Motor neuron (in vitro differentiated cells): ENCODE results near the gene TRAPPC2L. TPM values are rescaled to one million over a fixed set of nuclear protein-coding genes. Genes with fewer than 3 reads are reported as not detected.

ENCODE experiments used
- ATAC-seq, 8 experiments: fragments of 200-7000 bp; cut with Tn5 transposase; replicated peaks in 6 of 8; 2 replicates each; pipeline ENCODE4 v1.8.0; 2021; ENCODE audit warnings: mild to moderate bottlenecking in 8 of 8, moderate library complexity in 8 of 8
- H3K27ac ChIP-seq, 2 donors: fragments of 250-450 bp; sonication (Bioruptor Pico); 2 replicates each; pipeline ENCODE4 v1.9.0; 2021; ENCODE audit warnings: antibody characterized with exemption in 2 of 2, mild to moderate bottlenecking in 2 of 2, moderate library complexity in 1 of 2
- H3K4me1 ChIP-seq, 2 donors: fragments of 250-450 bp; sonication (Bioruptor Pico); replicated peaks in 1 of 2; 2 replicates each; pipeline ENCODE4 v1.6.1; 2021; ENCODE audit warnings: antibody characterized with exemption in 2 of 2, mild to moderate bottlenecking in 2 of 2, moderate library complexity in 1 of 2
- H3K4me3 ChIP-seq, 5 donors: fragments of 250-450 bp; sonication (Bioruptor Pico); 2 replicates each; pipeline ENCODE4 v1.9.0; 2021; ENCODE audit warnings: antibody characterized with exemption in 5 of 5, mild to moderate bottlenecking in 5 of 5, moderate library complexity in 4 of 5
- WGBS, 10 experiments: fragments of 450-650 bp; shearing (Covaris generic); methylation state at CpG; one replicate each; pipeline ENCODE4 v1.0.0; 2022; 5-methylcytosine and 5-hydroxymethylcytosine counted together
- in situ Hi-C, 9 experiments: fragments of 400-800 bp; cut with MboI; loops; one replicate each; pipeline ENCODE4 v1.15.0; 2021; ENCODE audit warnings: low sequenced_read_pairs in 9 of 9, low pct_unique_long_range_greater_than_20kb in 2 of 9; ENCODE audit not compliant: unreplicated experiment in 9 of 9
- total RNA-seq, 8 experiments: library from RNA; unstranded; fragments of 300-600 nt; gene quantifications; 2 replicates each; pipeline versions ENCODE4 v1.2.3 to v1.2.4, GENCODE V29; 2022

TRAPPC2L gene
- total RNA-seq, 8 experiments from 2014 or later: 31.5 to 93.6 (median 52.3) TPM

DNA sequence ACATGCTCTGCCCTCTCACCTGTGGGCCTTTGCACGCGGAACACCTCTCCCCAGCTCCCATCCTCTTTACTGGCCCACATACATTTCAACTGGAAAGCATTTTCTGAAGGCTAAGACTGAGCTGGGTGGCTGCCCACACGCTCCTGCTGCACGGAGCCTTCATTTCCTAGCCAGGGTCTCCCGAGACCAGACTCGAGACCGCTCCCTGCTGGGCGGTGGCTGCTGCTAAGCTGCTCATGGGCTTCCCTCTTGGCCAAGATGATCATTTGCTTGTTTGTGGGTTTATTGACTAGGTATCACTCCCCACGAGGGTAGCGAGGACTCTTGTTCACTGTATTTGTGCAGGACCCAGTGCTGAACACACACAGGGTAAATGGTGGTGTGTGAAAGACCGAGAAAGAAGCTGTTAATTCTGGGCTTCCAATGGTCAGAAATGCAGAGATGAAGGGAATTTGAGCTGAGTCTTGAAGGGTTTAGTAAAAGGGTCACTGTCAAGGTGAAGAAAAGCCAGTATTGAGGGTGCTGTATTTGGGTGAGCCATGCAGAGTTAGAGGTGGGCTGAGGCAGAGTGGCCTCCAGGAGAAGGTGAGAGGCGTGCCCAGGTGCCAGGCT, 907 bp downstream of the TRAPPC2L start:
- ATAC-seq: peak; percentile 13 to 75 (median 35)
- Histone ChIP-seq H3K27ac (no peak overlapping the region), H3K4me1 (peaks cover 11 to 26% of the 10 kb centered on the region in 2 donors), H3K4me3 (peak overlapping the region; percentile 61 to 79 (median 74))
- in situ Hi-C loops: loop anchor here in 1 of 9 experiments (10.0 kb wide), 1 partner anchor 57 kb away; no protein-coding TSS in a partner anchor
- 0 to 100% (median 8%) methylated on average over 1 to 9 of the region's 12 CpGs; no CpG with 5 or more reads in 2 of the 10 experiments for WGBS, 10 experiments

DNA sequence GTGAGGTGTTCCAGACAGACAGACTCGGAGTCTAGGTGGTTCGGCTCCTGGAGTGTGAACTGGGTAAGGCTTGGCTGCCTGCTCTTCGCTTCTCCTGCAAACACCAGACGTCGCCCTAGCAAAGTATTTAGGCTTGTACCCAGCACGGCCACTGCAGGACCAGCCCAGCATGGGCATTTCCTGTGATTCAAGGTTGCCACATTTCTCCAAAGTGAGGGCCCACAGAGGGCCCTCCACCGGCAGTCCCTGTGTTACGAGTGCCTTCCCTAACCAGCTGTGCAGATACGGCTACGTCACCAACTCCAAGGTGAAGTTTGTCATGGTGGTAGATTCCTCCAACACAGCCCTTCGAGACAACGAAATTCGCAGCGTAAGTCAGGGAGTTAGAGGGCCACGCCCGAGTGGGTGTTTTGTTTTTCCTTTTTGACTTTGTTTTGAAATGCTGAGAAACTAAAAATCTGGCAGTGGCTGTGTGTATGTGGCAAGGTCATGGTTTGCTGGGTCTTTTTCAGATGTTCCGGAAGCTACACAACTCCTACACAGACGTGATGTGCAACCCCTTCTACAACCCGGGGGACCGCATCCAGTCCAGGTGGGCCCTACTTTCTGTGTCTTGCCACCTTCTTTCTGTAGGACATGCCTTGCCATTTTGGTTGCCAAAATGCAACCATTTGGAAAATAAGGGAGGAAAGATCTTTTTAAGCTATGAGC, 2.6 kb downstream of the TRAPPC2L start:
- no peak overlapping the region for H3K4me3 ChIP-seq
- WGBS, 10 experiments: 78 to 97% (median 95%) methylated on average over 6 to 18 of the region's 20 CpGs; no CpG with 5 or more reads in 6 of the 10 experiments
- in situ Hi-C loops: loop anchor here in 1 of 9 experiments (10.0 kb wide), 1 partner anchor 55 kb away; no protein-coding TSS in a partner anchor
- peaks cover 11 to 17% of the 10 kb centered on the region in 2 donors for H3K4me1 ChIP-seq
- H3K27ac ChIP-seq: no peak overlapping the region
- no peak for ATAC-seq

DNA sequence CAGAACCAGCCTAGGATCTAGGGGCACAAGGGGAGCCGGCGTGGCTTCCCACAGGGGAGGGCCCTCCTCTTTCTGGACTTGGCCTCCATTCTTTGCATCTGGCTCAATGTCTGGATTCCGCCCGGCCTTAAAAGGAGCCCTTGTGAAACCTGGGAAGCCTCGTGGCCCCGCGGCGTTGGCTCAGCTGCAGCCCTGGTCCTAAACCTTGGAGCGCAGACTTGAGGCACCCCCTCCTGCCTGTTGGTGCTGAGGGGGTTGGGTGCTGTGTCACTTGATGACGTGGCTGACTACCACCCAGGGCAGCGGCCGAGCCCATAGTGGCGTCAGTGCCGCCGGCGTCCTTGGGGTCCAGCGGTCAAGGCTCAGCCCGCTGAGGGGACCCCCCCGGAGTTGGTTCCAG, 4.4 kb downstream of the TRAPPC2L start:
- Histone ChIP-seq H3K27ac (no peak overlapping the region), H3K4me3 (no peak overlapping the region), H3K4me1 (peaks cover 4 to 6% of the 10 kb centered on the region in 2 donors)
- no peak for ATAC-seq
- in situ Hi-C loops: no loop called here
- 93% methylated on average over 3 of the region's 19 CpGs; no CpG with 5 or more reads in 9 of the 10 experiments for WGBS, 10 experiments

DNA sequence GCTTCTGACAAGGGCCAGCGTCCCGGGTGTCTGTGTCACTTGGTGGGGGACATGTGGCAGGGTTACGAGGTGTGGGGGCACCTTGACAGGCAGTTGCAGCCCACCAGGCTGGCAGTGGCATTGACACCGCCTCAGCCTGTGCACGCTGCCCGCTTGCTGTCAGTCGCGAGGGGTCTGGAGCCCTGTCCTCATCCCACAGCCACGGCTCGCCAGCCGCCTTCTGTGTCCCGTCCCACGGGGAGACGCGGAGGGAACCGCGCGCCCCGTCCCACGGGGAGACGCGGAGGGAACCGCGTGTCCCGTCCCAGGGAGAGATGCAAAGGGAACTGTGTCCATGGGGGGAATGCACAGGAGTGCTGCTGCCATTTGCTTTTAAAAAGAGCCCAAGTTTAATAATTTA, 6.0 kb downstream of the TRAPPC2L start:
- in situ Hi-C loops: no loop called here
- Histone ChIP-seq H3K4me1 (peaks cover 3 to 4% of the 10 kb centered on the region in 2 donors), H3K4me3 (no peak overlapping the region), H3K27ac (no peak overlapping the region)
- 91 to 100% (median 96%) methylated on average over 2 to 10 of the region's 25 CpGs; no CpG with 5 or more reads in 7 of the 10 experiments for WGBS, 10 experiments
- no peak for ATAC-seq

DNA sequence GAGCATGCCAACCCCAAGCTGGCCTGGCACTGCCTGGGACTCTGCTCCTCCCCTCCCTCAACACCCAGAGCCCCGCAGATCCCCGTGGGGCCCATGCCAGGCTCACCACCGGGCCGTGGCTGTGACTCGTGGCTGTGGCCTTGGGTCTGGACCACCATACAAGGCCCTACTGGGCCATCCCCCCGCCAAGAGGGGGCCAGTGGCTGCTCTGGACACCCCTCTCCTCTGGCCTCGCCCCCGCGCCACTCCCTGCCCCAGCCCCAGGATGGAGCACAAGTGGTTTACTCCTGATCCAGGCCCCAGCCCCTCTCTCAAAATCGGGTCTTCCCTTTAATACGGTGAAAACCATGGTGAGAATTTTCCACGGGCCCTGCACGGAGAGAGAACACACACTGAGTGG, 6.5 kb downstream of the TRAPPC2L start:
- H3K27ac ChIP-seq: no peak overlapping the region
- no peak overlapping the region for H3K4me3 ChIP-seq
- no peak for ATAC-seq
- no CpG with 5 or more reads among the region's 13 CpGs for WGBS, 10 experiments
- peaks cover 0 to 4% of the 10 kb centered on the region in 2 donors for H3K4me1 ChIP-seq
- in situ Hi-C loops: no loop called here

DNA sequence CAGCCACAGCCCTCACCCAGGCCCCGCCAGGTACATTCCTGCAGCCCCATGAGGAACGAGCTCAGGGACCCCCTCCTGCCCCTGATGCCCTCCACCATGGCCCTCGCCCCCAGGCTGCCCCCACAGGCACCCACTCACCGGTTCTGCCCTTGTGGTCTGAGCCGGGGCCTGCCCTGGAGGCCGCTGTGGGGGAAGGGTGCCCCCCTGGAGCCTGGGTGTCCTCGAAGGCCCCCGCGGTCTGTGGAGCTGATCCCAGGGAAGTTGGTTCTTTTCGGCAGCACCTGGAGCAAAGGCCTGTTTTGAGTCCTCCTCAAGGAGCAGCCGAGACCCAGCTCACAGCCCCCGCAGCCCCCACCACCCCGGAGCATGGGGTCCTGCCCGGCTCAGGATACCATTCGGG, 7.2 kb downstream of the TRAPPC2L start:
- in situ Hi-C loops: no loop called here

DNA sequence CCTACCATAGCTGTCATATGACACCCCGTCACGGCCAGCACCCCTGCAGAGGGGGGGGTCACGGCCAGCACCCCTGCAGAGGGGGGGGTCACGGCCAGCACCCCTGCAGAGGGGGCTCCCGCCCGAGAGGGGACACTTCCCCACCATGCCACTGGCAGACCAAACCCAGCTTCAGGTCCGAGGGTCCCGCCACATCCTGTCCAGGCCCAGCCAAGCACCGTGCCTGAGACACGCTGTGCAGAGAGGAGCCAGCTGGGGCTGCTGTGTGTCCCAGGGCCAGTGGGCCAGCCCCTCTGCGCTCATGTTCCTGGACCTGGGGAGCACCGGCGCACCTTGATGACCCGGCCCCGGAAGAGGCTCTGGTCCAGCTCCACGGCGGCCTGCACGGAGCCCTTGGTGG, 7.6 kb downstream of the TRAPPC2L start:
- H3K4me3 ChIP-seq: no peak overlapping the region
- in situ Hi-C loops: no loop called here
- WGBS, 10 experiments: no CpG with 5 or more reads among the region's 18 CpGs
- no peak overlapping the region for H3K27ac ChIP-seq
- peak in 3 of 8 experiments; percentile 3 to 13 (median 7) for ATAC-seq
- H3K4me1 ChIP-seq: peaks cover 0 to 4% of the 10 kb centered on the region in 2 donors

More for the DNA sequence above, 7.2 kb downstream of the TRAPPC2L start:
- no CpG with 5 or more reads among the region's 15 CpGs for WGBS, 10 experiments
- peaks cover 0 to 4% of the 10 kb centered on the region in 2 donors for H3K4me1 ChIP-seq
- no peak overlapping the region for H3K4me3 ChIP-seq
- H3K27ac ChIP-seq: no peak overlapping the region
- peak in 3 of 8 experiments; percentile 3 to 12 (median 7) for ATAC-seq

DNA sequence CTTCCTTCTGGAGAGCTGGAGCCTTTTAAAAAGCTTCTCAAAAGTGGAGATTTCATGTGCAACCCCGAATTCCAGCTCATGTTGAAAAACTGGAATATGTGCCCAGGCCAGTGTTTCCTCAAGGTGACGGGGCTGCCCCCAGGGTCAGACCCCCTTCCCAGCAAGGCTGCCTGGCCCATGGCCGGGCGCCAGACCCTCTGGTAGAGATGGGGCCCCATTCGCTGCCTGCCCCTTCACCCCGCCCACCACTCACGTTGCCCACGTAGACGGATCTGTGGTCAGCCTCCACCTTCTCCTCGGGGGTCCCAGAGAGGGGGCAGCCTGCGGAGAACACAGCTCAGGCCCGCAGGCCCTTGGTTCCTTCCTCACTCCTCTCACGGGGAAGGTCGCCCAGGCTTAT, 8.4 kb downstream of the TRAPPC2L start:
- H3K27ac ChIP-seq: no peak overlapping the region
- H3K4me1 ChIP-seq: peaks cover 3 to 6% of the 10 kb centered on the region in 2 donors
- no peak overlapping the region for H3K4me3 ChIP-seq
- in situ Hi-C loops: no loop called here
- no peak for ATAC-seq
- 61 to 100% (median 91%) methylated on average over 1 to 6 of the region's 14 CpGs; no CpG with 5 or more reads in 7 of the 10 experiments for WGBS, 10 experiments

DNA sequence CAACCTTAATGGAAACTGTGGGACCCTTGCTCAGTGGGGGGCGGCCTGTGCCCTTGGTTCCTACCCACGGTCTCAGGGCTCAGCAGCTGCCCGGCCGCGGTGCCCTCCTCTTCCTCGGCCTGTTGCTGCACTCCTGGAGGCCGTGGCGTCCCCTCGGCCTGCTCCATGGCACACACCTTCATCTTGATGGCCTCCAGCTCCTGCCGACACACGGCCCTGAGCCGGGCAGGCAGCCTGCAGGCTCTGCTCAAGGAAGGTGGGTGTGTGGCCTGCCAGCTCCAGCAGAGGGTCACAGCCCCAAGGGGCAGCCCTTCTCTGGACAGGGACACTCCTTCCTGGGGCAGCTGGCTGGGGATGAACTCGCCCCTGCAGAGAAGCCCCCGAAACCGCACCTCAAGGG, 8.8 kb downstream of the TRAPPC2L start:
- peaks cover 8 to 9% of the 10 kb centered on the region in 2 donors for H3K4me1 ChIP-seq
- no peak for ATAC-seq
- no peak overlapping the region for H3K4me3 ChIP-seq
- H3K27ac ChIP-seq: no peak overlapping the region
- in situ Hi-C loops: no loop called here
- WGBS, 10 experiments: 62 to 93% (median 80%) methylated on average over 1 to 5 of the region's 15 CpGs; no CpG with 5 or more reads in 7 of the 10 experiments

DNA sequence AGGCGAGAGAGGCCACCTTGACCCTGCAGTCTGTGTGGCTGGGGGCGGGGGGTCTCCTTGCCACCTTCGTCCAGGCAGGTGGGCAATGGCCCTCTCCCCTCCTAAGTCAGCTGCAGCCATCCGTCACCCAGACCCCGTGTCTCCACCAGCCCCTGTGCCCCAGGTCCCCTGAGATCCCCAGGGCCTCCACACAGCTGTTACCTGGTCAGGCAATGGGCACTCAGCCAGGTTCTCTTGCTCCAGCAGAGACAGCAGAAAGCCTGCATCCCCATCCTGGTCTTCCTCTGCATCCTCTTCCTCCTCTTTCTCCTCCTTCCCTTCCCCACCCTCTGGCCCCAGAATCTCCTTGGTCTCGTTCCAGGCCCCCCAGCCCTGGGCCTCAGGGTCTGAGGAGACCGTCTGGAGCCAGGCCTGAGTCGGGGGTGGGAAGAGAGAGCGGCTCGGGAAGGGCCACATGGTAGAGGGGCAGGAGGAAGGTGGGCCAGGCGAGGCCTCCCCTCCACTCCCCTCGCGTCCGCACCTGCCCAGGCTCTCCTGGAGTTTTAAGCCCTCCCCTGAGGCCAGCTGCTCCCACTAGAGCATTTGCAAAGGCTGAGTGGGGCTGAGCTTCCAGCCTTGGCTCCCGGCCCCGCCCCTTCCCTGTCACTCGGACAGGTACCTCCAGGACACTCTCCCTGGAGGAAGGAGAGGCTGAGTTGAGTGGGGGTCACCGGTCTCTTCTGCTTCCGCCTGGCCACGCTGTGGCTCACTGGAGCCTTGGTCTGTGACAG, 9.4 kb downstream of the TRAPPC2L start, which contains the start of gene PABPN1L:
TSS of gene PABPN1L (minus strand) at position 510 of the 770 bp plus-strand sequence. CDS start at position 456, 54 bp downstream.
- WGBS, 10 experiments: 25 to 72% methylated on average over 4 of the region's 20 CpGs; no CpG with 5 or more reads in 8 of the 10 experiments
- ATAC-seq: no peak
- H3K27ac ChIP-seq: no peak within 1 kb of the TSS
- H3K4me3 ChIP-seq: no peak within 1 kb of the TSS
- H3K4me1 ChIP-seq: peaks cover 14 to 15% of the 10 kb centered on the region in 2 donors
- in situ Hi-C loops: no loop called here

DNA sequence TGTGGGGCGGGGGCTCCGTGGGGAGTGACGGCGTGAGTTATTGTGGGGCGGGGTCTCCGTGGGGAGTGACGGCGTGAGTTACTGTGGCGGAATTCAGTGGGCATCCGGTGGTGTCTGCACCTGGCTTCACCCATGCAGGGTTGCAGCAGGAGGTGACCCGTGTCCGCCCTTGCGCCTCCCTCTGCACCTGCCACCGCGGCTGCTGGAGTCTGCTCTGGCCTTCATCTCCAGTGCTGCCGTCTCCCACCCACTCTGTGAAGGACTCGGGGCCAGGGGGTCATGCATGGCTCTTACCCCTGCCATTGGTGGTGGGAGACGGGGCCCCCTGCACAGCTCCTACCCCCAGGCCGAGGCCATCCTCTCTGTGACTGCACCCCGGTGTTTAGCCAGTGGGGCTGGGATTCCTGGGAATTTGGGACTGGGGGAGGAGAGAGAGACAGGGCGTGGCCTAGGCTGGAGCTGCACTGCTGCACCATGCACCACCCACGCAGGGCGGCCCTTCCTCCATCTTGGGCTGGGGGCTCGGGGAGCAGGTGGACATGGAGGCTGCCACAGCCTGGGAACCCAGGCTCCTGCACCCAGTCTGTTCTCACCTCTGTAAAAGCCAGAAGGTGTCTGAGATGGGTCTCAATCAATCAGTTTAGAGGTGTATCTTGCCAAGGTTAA, 10.8 kb downstream of the TRAPPC2L start:
- ATAC-seq: no peak
- WGBS, 10 experiments: 40 to 100% (median 70%) methylated on average over 1 to 4 of the region's 24 CpGs; no CpG with 5 or more reads in 4 of the 10 experiments
- in situ Hi-C loops: no loop called here

DNA sequence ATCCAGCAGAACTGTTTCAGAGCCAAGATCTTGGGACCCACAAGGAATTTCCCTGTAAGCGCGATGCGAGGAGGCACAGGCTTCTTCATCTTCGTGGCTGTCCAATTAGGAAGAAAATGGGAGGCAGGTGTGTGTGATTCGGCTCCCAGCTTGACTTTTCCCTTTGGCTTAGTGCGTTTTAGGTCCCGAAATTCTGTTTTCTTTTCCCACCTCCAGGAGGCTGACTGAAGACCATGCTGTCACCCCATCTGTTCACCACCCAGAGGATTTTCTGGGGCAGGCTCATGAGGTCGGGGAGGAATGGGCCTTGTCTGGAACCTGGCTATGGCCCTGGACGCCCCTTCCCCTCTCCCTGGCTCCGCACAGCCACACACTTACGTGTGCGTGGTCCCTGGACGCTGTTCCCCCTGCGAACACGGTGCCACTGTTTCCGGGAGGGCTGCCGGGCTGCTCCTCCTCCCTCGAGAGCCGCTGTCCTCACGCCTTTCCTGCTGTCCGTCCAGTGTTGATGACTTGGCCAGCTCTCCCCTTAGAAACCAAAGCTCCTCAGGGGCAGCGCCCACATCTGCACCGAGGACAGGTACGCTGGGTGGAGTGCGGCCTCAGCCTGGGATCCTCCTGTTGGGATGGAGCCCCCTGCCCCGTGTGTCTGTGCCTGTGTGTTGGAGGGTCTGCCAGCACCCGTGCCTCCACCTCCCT, 12.2 kb downstream of the TRAPPC2L start:
- ATAC-seq: no peak
- Histone ChIP-seq H3K4me3 (no peak overlapping the region), H3K27ac (no peak overlapping the region), H3K4me1 (peaks cover 17 to 19% of the 10 kb centered on the region in 2 donors)
- in situ Hi-C loops: no loop called here
- WGBS, 10 experiments: 45 to 100% (median 63%) methylated on average over 1 to 12 of the region's 27 CpGs; no CpG with 5 or more reads in 3 of the 10 experiments

More for the DNA sequence above, 10.8 kb downstream of the TRAPPC2L start:
- Histone ChIP-seq H3K4me1 (peaks cover 17 to 19% of the 10 kb centered on the region in 2 donors), H3K4me3 (no peak overlapping the region), H3K27ac (no peak overlapping the region)
